B cell (primary cell): ENCODE measurements around the gene PDPR.
"Not testable (repeated sequence)": the region's sequence is repeated elsewhere in the genome, so short reads cannot be mapped to it uniquely, and the experiment has no call there.

Experiments used
- EZH2 ChIP-seq: IDR thresholded peaks from 2 replicates; pipeline ENCODE4 v1.6.1; 2012; ENCODE audit warnings: borderline replicate concordance, low read depth, mild to moderate bottlenecking, moderate library complexity, low read length; ENCODE audit not compliant: insufficient read depth, poor library complexity, severe bottlenecking
- TF ChIP-seq, protein P1 (sequence below): fragments of 200-600 bp; IDR thresholded peaks from one replicate; pipeline ENCODE4 v1.8.0; 2022; ENCODE audit warnings: antibody characterized with exemption, mild to moderate bottlenecking

DNA sequence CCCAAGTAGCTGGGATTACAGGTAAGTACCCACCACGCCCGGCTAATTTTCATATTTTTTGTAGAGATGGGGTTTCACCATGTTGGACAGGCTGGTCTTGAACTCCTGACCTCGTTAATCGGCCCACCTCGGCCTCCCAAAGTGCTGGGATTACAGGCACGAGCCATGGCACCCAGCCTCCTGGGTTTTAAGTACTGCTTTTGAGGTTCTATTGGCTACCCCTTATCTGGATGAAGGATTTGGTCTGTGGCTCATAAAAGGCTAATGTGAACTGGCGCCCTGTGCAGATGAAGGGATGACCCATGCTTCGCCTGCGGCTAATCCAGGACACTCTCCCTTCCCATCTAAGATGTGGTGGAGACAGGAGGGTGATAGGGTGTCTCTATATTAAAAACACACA, 85.0 kb downstream of the PDPR start:
- TF ChIP-seq, protein P1, sequence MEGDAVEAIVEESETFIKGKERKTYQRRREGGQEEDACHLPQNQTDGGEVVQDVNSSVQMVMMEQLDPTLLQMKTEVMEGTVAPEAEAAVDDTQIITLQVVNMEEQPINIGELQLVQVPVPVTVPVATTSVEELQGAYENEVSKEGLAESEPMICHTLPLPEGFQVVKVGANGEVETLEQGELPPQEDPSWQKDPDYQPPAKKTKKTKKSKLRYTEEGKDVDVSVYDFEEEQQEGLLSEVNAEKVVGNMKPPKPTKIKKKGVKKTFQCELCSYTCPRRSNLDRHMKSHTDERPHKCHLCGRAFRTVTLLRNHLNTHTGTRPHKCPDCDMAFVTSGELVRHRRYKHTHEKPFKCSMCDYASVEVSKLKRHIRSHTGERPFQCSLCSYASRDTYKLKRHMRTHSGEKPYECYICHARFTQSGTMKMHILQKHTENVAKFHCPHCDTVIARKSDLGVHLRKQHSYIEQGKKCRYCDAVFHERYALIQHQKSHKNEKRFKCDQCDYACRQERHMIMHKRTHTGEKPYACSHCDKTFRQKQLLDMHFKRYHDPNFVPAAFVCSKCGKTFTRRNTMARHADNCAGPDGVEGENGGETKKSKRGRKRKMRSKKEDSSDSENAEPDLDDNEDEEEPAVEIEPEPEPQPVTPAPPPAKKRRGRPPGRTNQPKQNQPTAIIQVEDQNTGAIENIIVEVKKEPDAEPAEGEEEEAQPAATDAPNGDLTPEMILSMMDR = not testable (repeated sequence)
- not testable (repeated sequence) for TF ChIP-seq EZH2
